ENCODE data around the gene MEP1A.
"Not testable (repeated sequence)": the region's sequence is repeated elsewhere in the genome, so short reads cannot be mapped to it uniquely, and the experiment has no call there.

The MEP1A gene

DNA sequence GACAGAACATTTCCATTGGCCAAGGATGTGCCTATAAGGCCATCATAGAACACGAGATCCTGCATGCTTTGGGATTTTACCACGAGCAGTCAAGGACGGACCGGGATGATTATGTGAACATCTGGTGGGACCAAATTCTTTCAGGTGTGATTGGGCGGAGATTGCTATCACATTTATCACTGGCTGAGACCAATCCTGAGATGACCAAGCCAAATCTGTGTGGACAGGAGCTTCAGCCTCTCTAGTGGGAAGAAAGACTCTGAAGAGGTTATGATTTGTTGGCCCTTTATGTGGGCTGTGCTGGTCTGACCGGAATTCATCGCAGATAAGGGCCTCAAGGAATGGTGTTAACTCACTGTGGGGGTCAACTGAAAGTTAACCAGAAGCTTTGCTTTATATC lies 26.4 kb downstream of the MEP1A start:
- H3K27ac ChIP-seq = no peak overlapping the region
- DNase-seq (ENCODE audit: low read depth, low spot score) = no peak

DNA sequence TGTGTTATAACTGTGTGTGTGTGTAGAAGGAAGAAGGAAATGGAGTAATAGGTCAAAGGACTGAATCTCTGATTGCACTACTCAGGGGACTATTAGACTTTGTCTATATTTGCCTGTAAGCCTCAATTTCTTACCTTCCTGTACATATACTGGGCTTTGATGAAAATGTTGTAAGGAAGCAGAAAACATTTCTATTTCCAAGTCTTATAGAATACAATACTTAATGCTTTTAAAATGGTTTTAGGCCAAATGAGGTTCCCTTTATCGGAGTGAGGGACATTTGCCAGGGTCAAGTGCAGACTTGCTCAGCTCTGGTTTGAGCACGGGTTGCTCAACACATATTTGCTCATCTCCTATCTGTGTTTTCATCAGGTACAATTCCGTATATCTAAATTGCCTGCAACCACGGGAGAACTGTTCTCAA lies 28.3 kb downstream of the MEP1A start:
- peak; percentile 45 for DNase-seq (ENCODE audit: low read depth, low spot score)
- peak overlapping the region; percentile 49 for H3K27ac ChIP-seq

DNA sequence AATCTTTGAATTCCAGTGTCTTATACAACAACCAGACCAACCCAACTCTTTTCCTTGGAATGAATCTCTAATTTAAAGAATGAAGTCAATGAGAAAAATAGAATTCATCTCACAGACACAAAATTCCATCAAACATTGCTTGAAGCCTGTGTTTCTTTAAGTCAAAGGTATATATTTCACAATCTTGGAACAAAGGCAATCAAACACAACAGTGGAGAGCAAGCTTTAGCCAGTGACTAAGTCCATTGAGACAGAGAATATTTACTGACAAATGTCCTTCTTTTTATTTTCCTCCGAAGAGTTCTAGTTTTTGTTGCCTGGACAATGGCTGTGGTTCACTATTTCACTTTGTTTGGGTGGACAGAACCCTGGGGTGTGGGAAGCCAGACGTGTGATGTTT lies 35.8 kb downstream of the MEP1A start:
- H3K27ac ChIP-seq = no peak overlapping the region
- DNase-seq (ENCODE audit: low read depth, low spot score) = no peak

DNA sequence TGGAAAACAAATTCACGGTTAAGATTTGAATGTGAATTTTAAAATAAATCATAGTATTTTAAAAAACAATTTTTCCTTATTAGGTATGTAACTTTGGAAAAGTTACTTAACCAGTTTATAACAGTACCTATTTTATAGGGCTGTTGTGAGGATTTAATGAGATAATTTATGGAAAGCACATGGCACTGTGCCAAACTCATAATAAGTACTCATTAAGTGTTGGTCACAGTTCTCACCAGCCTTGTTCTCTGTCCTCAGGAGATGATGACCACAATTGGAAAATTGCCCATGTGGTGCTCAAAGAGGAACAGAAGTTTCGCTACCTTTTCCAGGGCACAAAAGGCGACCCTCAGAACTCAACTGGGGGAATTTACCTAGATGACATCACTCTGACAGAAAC lies 39.6 kb downstream of the MEP1A start:
- H3K27ac ChIP-seq = no peak overlapping the region
- DNase-seq (ENCODE audit: low read depth, low spot score) = no peak

DNA sequence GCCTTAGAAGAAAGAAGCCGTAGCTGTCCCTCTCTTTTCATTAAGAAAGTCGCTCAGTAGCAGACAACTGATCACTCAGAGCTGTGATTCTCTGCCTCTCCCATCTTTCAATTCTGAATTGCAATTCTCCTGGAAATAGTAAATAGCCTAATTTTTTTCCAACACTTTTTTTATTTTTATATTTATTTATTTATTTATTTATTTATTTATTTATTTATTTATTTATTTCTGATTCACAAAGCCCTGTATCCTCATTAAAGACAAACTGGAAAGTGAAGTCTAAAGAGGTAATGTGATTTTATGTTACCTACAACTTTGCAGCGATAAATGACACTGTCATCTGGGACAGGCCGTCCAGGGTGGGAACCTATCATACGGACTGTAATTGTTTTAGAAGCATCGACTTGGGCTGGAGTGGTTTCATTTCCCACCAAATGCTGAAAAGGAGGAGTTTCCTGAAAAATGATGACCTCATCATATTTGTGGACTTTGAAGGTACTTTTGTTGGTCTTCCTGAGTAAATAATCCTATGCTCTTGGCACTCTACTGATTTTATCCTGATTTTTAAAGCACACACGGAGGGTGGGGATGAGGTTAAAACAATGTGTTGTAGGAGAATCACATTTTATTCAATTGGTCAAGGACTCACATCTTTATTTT lies 41.2 kb downstream of the MEP1A start:
- not testable (repeated sequence) for DNase-seq (ENCODE audit: low read depth, low spot score); H3K27ac ChIP-seq

DNA sequence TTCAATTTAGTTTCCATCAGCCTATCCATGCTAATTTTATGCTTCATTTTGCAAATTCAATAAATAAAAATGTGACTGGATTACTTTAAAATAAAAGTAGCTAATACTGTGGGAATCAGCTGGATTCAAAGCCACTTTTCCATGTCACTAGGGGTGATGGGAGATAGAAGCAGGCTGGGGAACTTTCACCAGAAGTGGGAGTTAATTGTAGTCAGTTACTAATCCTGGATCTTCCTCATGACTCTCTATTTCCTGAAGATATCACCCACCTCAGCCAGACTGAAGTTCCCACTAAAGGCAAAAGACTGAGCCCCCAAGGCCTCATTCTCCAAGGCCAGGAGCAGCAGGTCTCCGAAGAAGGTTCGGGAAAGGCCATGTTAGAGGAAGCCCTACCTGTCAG lies 41.8 kb downstream of the MEP1A start:
- H3K27ac ChIP-seq; DNase-seq (ENCODE audit: low read depth, low spot score): not testable (repeated sequence)

DNA sequence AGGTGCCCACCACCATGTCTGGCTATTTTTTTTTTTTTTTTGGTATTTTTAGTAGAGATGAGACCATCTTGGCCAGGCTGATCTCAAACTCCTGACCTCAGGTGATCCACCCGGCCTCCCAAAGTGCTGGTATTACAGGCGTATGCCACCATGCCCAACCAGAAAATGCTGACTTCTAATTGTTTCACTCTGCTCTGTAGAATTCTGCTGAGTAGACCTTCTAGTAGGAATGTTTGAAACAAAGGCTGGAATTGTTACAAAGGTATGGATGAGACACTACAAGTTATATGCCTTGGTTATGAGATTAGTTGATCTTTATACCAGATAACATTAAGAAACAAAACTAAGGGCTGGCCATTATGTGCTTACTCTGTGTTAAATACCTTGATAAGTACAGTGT lies 44.8 kb downstream of the MEP1A start:
- no peak for DNase-seq (ENCODE audit: low read depth, low spot score)
- H3K27ac ChIP-seq = no peak overlapping the region

DNA sequence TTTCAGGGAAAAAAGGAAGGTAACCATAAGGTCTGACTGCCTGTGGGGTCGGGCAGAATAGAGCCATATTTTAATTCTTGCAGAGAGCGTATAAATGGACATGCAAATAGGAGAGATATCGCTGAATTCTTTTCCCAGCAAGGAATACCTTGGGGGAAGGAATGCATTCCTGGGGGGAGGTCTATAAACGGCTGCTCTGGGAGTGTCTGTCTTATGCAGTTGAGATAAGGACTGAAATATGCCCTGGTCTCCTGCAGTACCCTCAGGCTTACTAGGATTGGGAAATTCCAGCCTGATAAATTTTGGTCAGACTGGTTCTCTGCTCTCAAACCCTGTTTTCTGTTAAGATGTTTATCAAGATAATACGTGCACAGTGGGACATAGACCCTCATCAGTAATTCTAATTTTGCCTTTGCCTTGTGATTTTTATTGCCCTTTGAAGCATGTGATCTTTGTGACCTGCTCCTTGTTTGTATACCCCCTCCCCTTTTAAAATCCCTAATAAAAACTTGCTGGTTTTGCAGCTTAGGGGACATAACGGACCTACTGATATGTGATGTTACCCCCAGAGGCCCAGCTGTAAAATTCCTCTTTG lies 49.2 kb downstream of the MEP1A start:
- DNase-seq (ENCODE audit: low read depth, low spot score); H3K27ac ChIP-seq: not testable (repeated sequence)

DNA sequence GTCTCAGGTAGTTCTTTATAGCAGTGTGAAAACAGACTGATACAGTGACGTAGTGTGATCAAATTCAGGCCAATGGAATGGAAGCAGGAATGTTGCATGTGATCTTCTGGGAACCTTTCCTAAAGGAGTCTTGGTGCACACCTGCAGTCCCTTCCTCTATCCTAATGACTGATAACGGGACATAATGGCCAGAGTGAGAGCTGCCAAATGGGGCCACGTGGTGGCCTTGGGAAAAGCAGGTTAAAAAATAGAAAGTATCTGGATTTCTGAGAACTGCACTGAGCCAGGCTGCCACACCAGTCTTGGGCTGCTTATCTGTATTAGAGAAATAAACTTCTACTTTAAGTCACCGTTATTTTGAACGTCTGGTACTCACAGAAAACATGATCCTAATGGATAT lies 51.9 kb downstream of the MEP1A start:
- no peak overlapping the region for H3K27ac ChIP-seq
- no peak for DNase-seq (ENCODE audit: low read depth, low spot score)

DNA sequence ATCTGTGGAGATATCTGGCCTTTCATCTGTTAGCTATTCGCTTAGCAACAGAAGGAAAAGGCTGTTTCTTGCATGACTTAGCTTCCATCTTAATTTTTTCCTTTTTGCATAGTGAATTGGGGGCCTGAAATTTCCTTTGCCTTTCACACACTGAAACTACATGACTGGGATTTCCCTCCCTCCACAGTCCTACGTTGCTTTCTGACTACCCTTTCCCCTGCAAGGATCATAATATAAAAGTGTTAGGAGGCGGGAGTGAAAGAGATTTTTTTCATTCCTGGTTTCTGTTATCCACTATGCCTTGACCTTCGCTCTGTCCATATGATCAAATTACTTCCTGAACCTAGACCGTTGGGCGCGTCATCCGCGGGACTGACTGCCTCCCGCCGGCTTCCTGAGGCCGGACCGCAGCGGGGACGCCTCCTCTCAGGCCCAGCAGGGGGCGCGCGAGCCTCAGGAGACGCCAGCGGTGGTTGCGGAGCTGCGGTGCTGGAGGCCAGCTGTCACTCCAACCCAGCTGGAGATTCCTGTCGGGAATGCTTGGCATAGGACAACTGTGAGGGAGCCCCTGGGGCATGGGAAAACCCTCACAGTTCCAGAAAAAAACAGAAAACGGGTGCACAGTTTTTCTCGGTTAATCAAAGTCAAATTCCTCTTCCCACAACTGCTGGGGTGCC lies 55.6 kb downstream of the MEP1A start:
- DNase-seq (ENCODE audit: low read depth, low spot score) = peak; percentile 20
- H3K27ac ChIP-seq = no peak overlapping the region

DNA sequence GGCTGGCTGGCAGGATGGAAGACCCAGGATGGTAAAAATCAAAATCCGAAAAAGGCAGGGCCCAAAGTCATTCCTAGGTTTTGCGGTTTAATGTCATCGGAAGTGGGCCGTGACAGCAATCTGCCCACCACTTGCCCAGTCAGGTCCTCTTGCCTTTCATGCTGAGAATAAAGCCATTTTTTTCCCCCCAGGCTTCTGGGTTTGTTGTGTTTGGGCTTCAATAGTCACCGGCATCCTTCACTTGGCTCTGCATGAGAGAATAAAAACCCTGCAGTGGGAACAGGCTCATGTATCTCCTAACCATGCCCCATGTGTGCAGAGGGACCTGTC lies 56.1 kb downstream of the MEP1A start:
- H3K27ac ChIP-seq = no peak overlapping the region
- DNase-seq (ENCODE audit: low read depth, low spot score) = no peak

DNA sequence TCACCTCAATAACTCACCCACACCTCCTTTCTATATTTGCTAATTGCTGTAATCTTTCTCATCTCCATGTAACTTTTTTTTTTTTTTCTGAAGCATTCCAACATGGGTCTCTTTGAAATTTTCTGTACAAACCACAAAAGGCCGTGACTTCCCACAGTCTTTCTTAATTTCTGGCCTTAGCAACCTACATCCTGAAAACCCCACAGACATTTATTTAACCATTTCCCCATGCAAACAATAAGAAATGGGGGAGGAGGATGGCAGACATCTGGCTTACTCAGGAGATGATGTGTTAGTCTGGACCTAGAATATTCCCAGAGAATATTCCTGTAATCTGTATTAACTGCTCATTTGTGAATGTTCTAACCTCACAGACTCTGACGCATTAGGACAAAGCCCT lies 57.6 kb downstream of the MEP1A start:
- DNase-seq (ENCODE audit: low read depth, low spot score) = no peak
- H3K27ac ChIP-seq = no peak overlapping the region

DNA sequence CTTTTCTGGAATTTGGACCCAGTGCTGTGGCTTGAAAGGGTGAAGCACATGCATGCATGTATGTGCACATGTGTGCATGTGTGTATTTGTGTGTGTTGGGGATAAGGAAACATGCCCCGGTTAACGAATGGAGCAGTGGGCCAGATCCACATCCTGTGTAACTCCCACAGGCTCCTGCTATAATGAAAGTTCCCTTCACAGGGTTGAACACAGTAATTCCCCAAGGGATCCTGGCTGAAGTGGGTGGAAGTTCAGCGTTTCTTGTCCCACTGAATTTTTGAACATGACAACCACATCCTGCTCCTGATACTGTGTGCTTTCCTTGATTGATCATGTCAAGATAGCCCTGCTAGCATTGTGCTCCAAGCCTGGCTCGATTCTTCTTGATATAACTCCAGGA lies 58.4 kb downstream of the MEP1A start:
- not testable (repeated sequence) for DNase-seq (ENCODE audit: low read depth, low spot score); H3K27ac ChIP-seq

DNA sequence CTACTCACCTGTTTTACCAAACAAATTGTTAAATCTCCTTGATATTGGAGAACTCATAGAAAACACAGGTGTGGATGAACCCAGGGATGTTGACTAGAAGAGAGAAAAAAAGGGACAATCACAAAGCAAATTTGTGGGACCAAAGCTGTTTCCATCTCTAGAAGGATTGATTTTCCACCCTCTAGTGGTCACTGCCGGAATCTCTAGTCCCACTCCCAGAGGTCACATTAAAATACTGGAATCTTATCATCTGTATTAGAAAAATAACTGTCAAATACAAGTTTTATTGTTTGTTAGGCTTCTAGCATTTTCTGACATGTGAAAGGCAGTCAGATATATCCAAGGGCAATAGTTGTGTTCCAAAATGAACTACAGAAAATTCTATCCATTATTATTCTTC lies 62.8 kb downstream of the MEP1A start:
- H3K27ac ChIP-seq; DNase-seq (ENCODE audit: low read depth, low spot score): not testable (repeated sequence)

DNA sequence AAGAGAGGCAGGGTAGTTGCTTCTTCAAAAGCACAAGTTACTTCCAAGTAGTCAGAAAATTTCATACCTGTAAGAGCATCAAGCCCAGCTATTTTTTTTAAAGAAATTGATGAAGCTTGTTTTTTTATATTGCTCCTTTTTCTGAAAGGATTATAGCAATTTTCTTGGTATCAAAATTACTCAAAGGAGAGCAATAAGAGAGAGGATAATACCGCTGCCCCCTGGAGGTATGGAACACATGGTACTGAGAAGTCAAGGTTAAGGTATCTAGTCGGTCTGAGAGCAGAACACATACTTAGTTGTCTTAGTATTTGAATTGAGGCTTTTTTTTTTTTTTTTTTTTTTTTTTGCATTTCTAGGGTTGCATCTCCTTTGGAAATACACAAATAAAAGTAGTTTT lies 69.2 kb downstream of the MEP1A start:
- DNase-seq (ENCODE audit: low read depth, low spot score) = no peak
- H3K27ac ChIP-seq = no peak overlapping the region

DNA sequence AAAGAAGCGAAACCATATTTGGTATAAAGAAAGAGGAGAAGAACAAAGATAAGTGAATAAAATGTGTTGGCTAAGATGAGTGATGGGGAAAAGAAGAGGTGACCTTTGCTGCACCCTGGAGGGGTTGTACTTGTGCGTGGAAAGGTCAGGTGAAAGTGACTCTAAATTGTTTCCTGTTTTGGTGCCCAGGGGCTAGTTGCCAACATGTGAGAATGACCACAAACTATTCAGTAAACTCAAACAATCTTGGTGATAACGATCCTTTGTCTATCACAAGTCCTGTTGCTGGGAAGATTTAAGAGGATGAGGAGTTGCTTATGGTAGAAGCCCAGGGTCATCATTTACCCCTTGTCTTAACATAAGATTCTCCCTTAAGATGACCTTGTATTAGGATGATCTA lies 70.6 kb downstream of the MEP1A start:
- H3K27ac ChIP-seq = no peak overlapping the region
- no peak for DNase-seq (ENCODE audit: low read depth, low spot score)

DNA sequence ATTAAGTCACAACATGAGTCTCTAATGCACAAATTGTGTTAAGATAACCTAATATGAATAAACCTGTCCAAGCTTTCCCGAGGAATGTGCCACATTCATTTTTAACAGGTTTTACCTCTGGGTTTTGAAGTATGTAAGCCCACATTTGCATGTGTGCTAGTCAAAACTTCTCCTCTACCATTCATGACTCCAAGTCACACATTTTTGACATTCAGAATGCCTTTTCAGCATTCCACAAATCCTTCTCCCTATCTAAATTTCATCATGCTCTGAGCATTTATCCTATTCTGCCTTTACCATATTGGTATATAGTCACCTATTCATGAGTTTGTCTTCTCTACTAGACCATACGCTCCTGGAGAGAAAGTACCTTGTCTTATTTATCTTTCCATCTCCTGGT lies 72.0 kb downstream of the MEP1A start:
- no peak for DNase-seq (ENCODE audit: low read depth, low spot score)
- H3K27ac ChIP-seq = no peak overlapping the region

DNA sequence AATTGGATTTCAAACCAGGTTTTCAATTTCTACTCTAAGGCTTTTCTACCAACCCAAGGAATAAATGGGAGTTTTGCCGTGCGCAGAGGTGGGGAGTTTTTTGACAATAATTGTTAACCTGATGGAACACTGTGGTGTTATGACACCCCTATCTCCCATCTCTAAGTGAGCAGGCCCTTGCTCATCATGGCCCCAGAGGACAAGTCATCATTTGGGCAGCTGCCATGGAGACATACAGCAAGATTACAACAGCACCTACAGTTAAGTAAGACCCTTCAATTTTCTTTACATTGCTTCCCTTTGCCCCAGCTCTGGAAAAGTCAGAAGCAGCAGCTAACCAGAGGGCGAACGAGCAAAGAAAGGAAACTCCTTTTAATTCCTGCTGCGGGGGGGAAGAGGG lies 74.2 kb downstream of the MEP1A start:
- no peak overlapping the region for H3K27ac ChIP-seq
- no peak for DNase-seq (ENCODE audit: low read depth, low spot score)

DNA sequence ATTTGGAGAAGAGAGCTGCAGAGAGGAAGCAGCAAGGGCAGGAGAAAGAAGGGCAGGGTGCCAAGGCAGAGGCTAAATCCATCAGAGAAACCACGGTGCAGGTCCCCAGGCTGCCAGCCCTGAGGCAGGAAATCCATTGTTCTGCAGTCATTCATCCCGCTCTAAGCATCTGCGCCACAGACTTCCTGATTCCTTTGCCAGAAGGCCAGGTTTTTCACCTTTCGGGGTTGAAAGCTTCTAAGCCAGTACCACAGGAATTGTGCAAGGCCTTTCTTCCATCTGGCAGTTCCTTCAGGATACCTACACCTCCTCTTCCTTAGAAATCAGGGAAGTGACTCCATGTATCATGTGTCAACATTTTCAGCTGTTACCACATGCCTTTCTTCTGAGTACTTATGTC lies 82.9 kb downstream of the MEP1A start:
- peak overlapping the region; percentile 55 for H3K27ac ChIP-seq
- DNase-seq (ENCODE audit: low read depth, low spot score) = peak; percentile 79

DNA sequence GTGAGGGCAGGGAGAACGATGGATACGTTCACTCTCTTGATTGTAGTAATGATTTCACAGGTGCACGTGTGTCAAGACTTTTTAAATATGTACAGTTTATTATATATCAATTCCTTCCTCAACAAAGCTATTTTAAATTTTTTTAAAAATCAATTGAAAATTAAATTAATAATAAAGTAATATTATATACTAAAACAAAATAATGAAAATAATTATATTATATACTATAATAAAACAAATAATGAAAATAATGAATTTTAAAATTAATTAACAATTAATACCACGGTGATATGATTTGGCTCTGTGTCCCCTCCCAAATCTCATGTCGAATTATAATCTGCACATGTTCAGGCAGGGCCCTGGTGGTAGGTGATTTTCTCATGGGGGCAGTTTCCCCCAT lies 85.8 kb downstream of the MEP1A start:
- no peak overlapping the region for H3K27ac ChIP-seq
- no peak for DNase-seq (ENCODE audit: low read depth, low spot score)

DNA sequence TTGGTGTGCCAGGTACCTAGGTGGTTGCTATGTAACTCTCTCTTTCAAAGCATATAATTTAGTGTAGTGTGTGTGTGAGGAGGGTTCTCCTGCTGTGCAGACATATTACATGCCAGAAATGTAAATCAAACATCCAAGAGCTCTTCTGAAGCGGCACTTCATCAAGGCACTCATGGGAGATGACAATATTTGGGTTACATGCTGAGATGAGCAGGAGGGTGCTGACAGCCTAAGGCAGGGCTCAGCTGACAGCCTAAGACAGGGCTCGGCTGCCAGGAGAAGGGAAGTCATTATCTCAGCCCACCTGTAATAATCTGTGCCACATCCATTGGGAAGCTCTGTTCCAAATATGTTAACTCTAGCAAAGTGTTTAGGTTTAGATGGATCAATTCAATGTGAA lies 89.5 kb downstream of the MEP1A start:
- DNase-seq (ENCODE audit: low read depth, low spot score) = no peak
- no peak overlapping the region for H3K27ac ChIP-seq

DNA sequence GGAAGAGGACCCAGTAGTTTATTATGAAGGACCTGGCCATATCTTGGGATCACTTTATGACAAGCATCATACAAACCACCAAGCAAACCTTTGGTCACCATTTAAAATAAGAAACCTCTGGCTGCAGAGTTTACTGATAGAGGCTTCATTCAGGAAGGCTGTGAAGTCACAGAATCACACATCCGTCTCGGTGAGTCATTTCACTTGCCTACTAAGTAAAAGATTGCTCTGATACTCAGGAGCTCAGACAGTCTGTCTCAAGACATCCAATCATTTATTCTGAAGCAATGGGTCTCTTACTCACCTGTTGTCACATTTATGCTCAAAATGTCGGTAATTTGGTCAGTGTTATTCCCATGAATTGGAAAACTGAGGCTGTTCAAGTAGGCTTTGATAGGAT lies 94.8 kb downstream of the MEP1A start:
- peak; percentile 59 for DNase-seq (ENCODE audit: low read depth, low spot score)
- H3K27ac ChIP-seq = peak overlapping the region; percentile 90

All from epithelial cell of prostate (primary cell).